AML-193 (cell line): ENCODE measurements around the gene TNNT2.

ENCODE experiments used
- DNase-seq, 2 experiments: peaks; one replicate each; lab custom pipeline; 2025; lab: John Stamatoyannopoulos, UW

Gene TNNT2

GRCh38 chr1:201403359-201403758 lies 25.9 kb upstream of the TNNT2 start:
- DNase-seq, result no peak

- DNase-seq, result no peak
Measured at GRCh38 chr1:201401700-201402099, 24.2 kb upstream of the TNNT2 start.

- no peak for DNase-seq
Measured at GRCh38 chr1:201400852-201401230, 23.4 kb upstream of the TNNT2 start.

- DNase-seq, result no peak
Measured at GRCh38 chr1:201400212-201400851, 22.9 kb upstream of the TNNT2 start.

GRCh38 chr1:201399352-201400126 lies 22.1 kb upstream of the TNNT2 start:
- no peak for DNase-seq

GRCh38 chr1:201399018-201399351 lies 21.5 kb upstream of the TNNT2 start, which contains the start of gene LAD1:
TSS of gene LAD1 (minus strand) at chr1:201399324. CDS start at chr1:201399306, 18 bp downstream.
- no peak for DNase-seq

- DNase-seq, result no peak
Measured at GRCh38 chr1:201397675-201398074, 20.2 kb upstream of the TNNT2 start.

GRCh38 chr1:201396861-201397464 lies 19.5 kb upstream of the TNNT2 start:
- DNase-seq, result no peak

GRCh38 chr1:201395936-201396335 lies 18.5 kb upstream of the TNNT2 start:
- no peak for DNase-seq

- DNase-seq, result no peak
Measured at GRCh38 chr1:201394591-201394990, 17.1 kb upstream of the TNNT2 start.

GRCh38 chr1:201393076-201393475 lies 15.6 kb upstream of the TNNT2 start:
- DNase-seq, result no peak

GRCh38 chr1:201391651-201392511 lies 14.4 kb upstream of the TNNT2 start:
- DNase-seq, result no peak

- no peak for DNase-seq
Measured at GRCh38 chr1:201391225-201391624, 13.7 kb upstream of the TNNT2 start.

- no peak for DNase-seq
Measured at GRCh38 chr1:201389051-201389450, 11.6 kb upstream of the TNNT2 start.

GRCh38 chr1:201386208-201386607 lies 8.7 kb upstream of the TNNT2 start:
- DNase-seq, result no peak

GRCh38 chr1:201385299-201385891 lies 7.9 kb upstream of the TNNT2 start:
- no peak for DNase-seq

GRCh38 chr1:201384406-201384782 lies 6.9 kb upstream of the TNNT2 start:
- DNase-seq, result no peak

GRCh38 chr1:201383647-201384405 lies 6.3 kb upstream of the TNNT2 start:
- DNase-seq, result no peak

- no peak for DNase-seq
Measured at GRCh38 chr1:201381130-201381529, 3.6 kb upstream of the TNNT2 start.

GRCh38 chr1:201379733-201380242 lies 2.3 kb upstream of the TNNT2 start:
- no peak for DNase-seq

- DNase-seq, result no peak
Measured at GRCh38 chr1:201378804-201379203, 1.3 kb upstream of the TNNT2 start.
